Ascending aorta (tissue), 2 donors: ENCODE measurements around the gene WWC2. TPM values are rescaled to one million over a fixed set of nuclear protein-coding genes. Genes with fewer than 3 reads are reported as not detected.

Experiments used
- DNase-seq, 2 donors: peaks; one replicate each; pipeline ENCODE4 v3.0.0-alpha.2; 2019; ENCODE audit warnings: low spot score in 2 of 2
- H3K27ac ChIP-seq, 2 donors: fragments of 200-600 bp; sonication (generic); one replicate each; pipeline ENCODE4 v1.5.1; 2016 to 2017; ENCODE audit warnings: mild to moderate bottlenecking in 1 of 2
- H3K27me3 ChIP-seq: fragments of 200-600 bp; sonication (generic); one replicate; pipeline ENCODE4 v1.5.1; 2017
- H3K36me3 ChIP-seq, 2 donors: fragments of 200-600 bp; sonication (generic); one replicate each; pipeline ENCODE4 v1.5.1; 2016
- H3K4me1 ChIP-seq, 2 donors: fragments of 200-600 bp; sonication (generic); one replicate each; pipeline ENCODE4 v1.5.1; 2016 to 2017; ENCODE audit warnings: mild to moderate bottlenecking in 1 of 2
- H3K4me3 ChIP-seq, 2 donors: fragments of 200-600 bp; sonication (generic); one replicate each; pipeline ENCODE4 v1.5.1; 2016 to 2017; ENCODE audit warnings: mild to moderate bottlenecking in 1 of 2
- H3K9me3 ChIP-seq, 2 donors: fragments of 200-600 bp; sonication (generic); one replicate each; pipeline ENCODE4 v1.5.1; 2016
- intact Hi-C: fragments of 100-400 bp; cut with DNase I; formaldehyde crosslinking; loops from one replicate; pipeline ENCODE4 v1.15.1; 2023
- total RNA-seq: library from RNA; depleted of rRNA; stranded (reverse); fragments of >200 nt; gene quantifications from one replicate; pipeline ENCODE4 v1.1.0, GENCODE V29; 2016
- TF ChIP-seq, protein P1 (sequence below), 3 experiments: fragments of 200-600 bp in 2 of 3; fragments of 450-650 bp in 1 of 3; sonication (generic) in 2 of 3; IDR thresholded peaks; one replicate each; pipeline ENCODE4 v1.5.1; 2016 to 2019; ENCODE audit warnings: antibody characterized with exemption in 3 of 3, mild to moderate bottlenecking in 1 of 3, moderate library complexity in 1 of 3

Gene WWC2
- total RNA-seq, 1 donor from 2014 or later = 3.8 TPM

DNA sequence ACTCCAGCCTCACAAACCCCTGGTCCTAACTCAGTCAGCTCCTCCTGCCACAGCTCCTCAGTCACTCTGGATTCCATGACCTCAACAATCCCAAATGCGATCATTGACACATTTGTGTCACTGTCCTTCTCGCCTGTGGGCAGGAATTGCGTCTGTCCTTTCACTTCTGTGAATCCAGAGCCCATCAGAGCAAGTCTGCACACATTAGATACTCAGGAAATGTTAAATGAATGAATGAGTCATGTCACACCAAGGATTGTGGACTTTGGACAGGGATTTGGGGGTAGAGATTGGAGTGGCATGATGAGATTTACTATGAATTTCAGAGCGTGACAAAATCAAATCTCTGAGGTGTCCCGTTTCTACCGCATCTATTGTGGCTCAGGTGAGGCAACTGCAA is 234.9 kb downstream of the WWC2 start:
- no peaks in the 10 kb centered on the region for H3K9me3 ChIP-seq
- no peak overlapping the region for H3K27ac ChIP-seq
- no peaks in the 10 kb centered on the region for H3K27me3 ChIP-seq
- H3K36me3 ChIP-seq = no peaks in the 10 kb centered on the region
- DNase-seq = peak in 1 of 2 donors; percentile 7
- intact Hi-C loops = no loop called here
- TF ChIP-seq, protein P1, sequence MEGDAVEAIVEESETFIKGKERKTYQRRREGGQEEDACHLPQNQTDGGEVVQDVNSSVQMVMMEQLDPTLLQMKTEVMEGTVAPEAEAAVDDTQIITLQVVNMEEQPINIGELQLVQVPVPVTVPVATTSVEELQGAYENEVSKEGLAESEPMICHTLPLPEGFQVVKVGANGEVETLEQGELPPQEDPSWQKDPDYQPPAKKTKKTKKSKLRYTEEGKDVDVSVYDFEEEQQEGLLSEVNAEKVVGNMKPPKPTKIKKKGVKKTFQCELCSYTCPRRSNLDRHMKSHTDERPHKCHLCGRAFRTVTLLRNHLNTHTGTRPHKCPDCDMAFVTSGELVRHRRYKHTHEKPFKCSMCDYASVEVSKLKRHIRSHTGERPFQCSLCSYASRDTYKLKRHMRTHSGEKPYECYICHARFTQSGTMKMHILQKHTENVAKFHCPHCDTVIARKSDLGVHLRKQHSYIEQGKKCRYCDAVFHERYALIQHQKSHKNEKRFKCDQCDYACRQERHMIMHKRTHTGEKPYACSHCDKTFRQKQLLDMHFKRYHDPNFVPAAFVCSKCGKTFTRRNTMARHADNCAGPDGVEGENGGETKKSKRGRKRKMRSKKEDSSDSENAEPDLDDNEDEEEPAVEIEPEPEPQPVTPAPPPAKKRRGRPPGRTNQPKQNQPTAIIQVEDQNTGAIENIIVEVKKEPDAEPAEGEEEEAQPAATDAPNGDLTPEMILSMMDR (IDR thresholded peaks at IDR 0.05) = no peak
- H3K4me3 ChIP-seq = no peak overlapping the region
- no peaks in the 10 kb centered on the region for H3K4me1 ChIP-seq

- Histone ChIP-seq H3K4me3 (no peak overlapping the region), H3K27me3 (no peaks in the 10 kb centered on the region), H3K27ac (no peak overlapping the region), H3K9me3 (no peaks in the 10 kb centered on the region), H3K4me1 (no peaks in the 10 kb centered on the region), H3K36me3 (no peaks in the 10 kb centered on the region)
- intact Hi-C loops = no loop called here
- DNase-seq = peak in 1 of 2 donors; percentile 38
- TF ChIP-seq, protein P1 (IDR thresholded peaks at IDR 0.05) = no peak
Measured at GRCh38 chr4:183335369-183335940, 236.4 kb downstream of the WWC2 start.

DNA sequence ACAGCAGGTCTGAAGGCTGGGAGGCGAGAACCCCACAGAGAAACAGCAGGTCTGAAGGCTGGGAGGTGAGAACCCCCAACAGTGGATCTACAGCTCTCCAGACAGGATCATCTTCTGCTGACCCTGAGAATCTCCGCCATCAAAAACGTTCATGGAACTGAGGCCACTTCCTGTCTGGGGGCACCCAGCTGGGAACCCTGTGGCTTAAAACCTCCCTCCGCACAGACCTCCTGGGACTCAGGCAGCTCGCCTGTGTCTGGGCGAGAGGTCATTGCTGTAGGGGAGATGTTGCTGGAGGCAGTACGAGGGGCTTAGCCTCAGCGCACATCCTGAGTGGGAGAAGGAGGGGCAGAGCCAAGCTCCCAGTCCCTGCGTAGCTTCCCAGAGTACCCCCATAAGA is 238.3 kb downstream of the WWC2 start:
- Histone ChIP-seq H3K27ac (no peak overlapping the region), H3K27me3 (no peaks in the 10 kb centered on the region), H3K4me1 (no peaks in the 10 kb centered on the region), H3K4me3 (no peak overlapping the region), H3K9me3 (no peaks in the 10 kb centered on the region), H3K36me3 (no peaks in the 10 kb centered on the region)
- DNase-seq = peak in 1 of 2 donors; percentile 49
- TF ChIP-seq, protein P1 (IDR thresholded peaks at IDR 0.05) = no peak
- intact Hi-C loops = no loop called here

GRCh38 chr4:183337833-183338232 is 238.8 kb downstream of the WWC2 start:
- Histone ChIP-seq H3K27me3 (no peaks in the 10 kb centered on the region), H3K36me3 (no peaks in the 10 kb centered on the region), H3K4me3 (no peak overlapping the region), H3K4me1 (no peaks in the 10 kb centered on the region), H3K9me3 (no peaks in the 10 kb centered on the region), H3K27ac (no peak overlapping the region)
- DNase-seq = peak in 1 of 2 donors; percentile 54
- TF ChIP-seq, protein P1 (IDR thresholded peaks at IDR 0.05) = no peak
- intact Hi-C loops = no loop called here

DNA sequence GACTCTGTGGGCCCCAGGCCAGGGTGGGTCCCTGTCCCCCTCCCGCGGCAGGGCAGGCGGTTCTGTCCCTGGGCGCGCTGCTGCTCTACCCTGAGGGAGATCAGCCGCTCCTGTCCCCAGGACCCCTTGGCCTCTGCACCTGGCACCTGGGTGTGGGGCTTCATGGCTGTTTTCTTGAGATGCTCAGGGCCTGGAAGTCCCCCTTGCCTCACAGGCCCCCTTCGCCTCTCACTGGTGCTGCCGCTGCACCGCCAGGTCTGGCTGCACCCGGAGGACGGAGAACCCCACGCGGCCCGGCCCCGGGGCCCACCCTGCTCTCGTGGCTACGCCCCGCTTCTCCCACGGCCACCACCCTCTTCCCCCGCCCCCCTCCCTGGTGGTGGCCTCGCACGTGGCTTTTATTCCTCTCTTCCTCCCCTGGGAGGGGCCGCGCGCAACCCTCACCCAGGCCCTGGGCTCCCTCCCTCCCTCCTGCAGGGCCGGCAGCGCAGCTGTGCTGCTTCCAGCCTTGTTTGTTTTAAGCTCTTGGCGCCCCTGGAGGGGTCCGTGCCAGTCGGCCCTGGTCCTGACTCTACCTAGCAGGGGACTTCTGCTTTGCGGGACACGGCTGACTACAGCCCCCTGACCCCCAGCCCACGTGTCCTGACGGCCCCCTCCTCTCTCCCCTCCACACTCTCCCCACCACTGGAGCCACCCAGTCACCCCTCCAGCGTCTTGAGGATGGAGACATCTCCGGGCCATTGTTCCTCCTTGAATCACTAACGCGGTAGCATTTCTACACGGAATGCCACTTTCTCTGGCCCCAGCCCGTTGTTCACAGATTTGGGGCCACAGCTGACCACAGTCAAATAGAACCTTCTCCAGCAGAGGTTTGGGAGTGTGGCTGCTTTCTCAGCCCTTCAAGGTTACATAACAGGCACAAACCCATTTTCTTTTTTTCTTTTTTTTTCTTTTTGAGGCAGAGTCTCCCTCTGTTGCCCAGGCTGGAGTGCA is 243.8 kb downstream of the WWC2 start:
- no peak overlapping the region for H3K27ac ChIP-seq
- DNase-seq = no peak
- intact Hi-C loops = no loop called here
- H3K36me3 ChIP-seq = no peaks in the 10 kb centered on the region
- H3K4me1 ChIP-seq = no peaks in the 10 kb centered on the region
- H3K9me3 ChIP-seq = no peaks in the 10 kb centered on the region
- no peak overlapping the region for H3K4me3 ChIP-seq
- no peaks in the 10 kb centered on the region for H3K27me3 ChIP-seq
- TF ChIP-seq, protein P1 (IDR thresholded peaks at IDR 0.05) = no peak
